Fibroblast of the aortic adventitia (primary cell): Measurements from ENCODE around the gene GPX2. TPM values are rescaled to one million over a fixed set of nuclear protein-coding genes. Genes with fewer than 3 reads are reported as not detected.
A peak's percentile ranks its signal among the peaks of the same experiment; 100 is the strongest.
"Not testable (repeated sequence)": the region's sequence is repeated elsewhere in the genome, so short reads cannot be mapped to it uniquely, and the experiment has no call there.

Experiments
- DNase-seq: peaks from one replicate; pipeline ENCODE4 v3.0.0-alpha.2; 2010; ENCODE audit warnings: low read depth
- H3K4me3 ChIP-seq: 2 replicates; pipeline ENCODE4 v1.5.1; 2011; ENCODE audit warnings: low read depth, mild to moderate bottlenecking, control low read depth, low read length, moderate library complexity
- total RNA-seq: library from RNA; depleted of rRNA; stranded (reverse); fragments of >200 nt; gene quantifications from 2 replicates; pipeline ENCODE4 v1.2.3, GENCODE V29; 2012; ENCODE audit warnings: low replicate concordance
- TF ChIP-seq, protein P1 (sequence below): IDR thresholded peaks from 2 replicates; pipeline ENCODE4 v1.5.1; 2011; ENCODE audit warnings: mild to moderate bottlenecking, low read length, control low read depth, inconsistent platforms; ENCODE audit not compliant: insufficient read depth

The GPX2 gene
- total RNA-seq, 1 donor: not detected

DNA sequence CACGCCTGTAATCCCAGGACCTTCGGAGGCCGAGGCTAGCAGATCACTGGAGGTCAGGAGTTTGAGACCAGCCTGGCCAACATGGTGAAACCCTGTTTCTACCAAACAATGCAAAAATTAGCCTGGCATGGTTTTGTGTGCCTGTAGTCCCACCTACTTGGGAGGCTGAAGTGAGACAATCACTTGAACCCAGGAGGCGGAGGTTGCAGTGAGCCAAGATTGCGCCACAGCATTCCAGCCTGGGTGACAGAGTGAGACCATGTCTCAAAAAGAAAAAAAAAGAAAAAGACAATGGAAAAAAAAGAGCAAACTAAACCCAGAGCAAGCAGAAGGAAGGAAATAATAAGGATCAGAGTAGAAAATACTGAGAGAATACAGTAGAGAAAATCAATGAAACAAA, 22.9 kb downstream of the GPX2 start:
- no peak overlapping the region for H3K4me3 ChIP-seq
- DNase-seq: peak; percentile 4
- TF ChIP-seq, protein P1, sequence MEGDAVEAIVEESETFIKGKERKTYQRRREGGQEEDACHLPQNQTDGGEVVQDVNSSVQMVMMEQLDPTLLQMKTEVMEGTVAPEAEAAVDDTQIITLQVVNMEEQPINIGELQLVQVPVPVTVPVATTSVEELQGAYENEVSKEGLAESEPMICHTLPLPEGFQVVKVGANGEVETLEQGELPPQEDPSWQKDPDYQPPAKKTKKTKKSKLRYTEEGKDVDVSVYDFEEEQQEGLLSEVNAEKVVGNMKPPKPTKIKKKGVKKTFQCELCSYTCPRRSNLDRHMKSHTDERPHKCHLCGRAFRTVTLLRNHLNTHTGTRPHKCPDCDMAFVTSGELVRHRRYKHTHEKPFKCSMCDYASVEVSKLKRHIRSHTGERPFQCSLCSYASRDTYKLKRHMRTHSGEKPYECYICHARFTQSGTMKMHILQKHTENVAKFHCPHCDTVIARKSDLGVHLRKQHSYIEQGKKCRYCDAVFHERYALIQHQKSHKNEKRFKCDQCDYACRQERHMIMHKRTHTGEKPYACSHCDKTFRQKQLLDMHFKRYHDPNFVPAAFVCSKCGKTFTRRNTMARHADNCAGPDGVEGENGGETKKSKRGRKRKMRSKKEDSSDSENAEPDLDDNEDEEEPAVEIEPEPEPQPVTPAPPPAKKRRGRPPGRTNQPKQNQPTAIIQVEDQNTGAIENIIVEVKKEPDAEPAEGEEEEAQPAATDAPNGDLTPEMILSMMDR: no peak

DNA sequence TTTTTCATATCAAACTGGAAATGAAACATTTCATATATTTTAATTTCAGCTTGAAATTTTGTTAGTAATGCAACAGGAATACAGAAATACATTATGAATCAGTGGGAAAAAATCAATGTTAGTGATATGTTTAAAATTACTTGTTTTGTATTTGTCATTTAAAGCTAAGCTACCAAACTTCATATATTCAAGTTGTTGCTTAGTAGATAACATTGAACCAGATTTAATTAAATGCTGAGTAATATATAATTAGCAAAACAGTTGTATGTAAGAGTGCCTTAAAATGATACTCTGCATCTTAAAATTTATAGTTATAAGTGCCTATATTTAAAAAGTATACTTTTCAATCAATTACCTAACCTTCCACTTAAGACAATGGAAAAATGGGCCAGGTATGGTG, 23.3 kb downstream of the GPX2 start:
- no peak for DNase-seq
- TF ChIP-seq, protein P1: no peak
- no peak overlapping the region for H3K4me3 ChIP-seq

DNA sequence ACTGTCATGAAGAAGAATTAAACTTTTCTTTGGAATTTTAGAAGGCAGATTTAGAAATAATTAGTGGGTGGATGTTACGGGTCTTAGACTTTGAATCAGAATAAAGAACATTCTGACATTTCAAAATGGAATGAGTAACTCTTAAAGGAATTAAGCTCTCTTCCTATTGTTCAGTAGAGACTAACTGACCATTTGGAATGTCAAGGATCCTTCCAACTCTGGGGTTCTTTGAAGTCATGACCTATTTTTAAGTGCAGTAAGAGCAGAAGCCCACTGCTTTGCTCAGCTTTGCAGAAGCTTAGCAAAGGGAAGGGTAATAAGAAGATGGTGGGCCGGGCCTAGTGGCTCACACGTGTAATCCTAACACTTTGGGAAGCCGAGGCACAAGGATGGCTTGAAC, 24.3 kb downstream of the GPX2 start:
- H3K4me3 ChIP-seq: no peak overlapping the region
- TF ChIP-seq, protein P1: no peak
- peak; percentile 30 for DNase-seq

DNA sequence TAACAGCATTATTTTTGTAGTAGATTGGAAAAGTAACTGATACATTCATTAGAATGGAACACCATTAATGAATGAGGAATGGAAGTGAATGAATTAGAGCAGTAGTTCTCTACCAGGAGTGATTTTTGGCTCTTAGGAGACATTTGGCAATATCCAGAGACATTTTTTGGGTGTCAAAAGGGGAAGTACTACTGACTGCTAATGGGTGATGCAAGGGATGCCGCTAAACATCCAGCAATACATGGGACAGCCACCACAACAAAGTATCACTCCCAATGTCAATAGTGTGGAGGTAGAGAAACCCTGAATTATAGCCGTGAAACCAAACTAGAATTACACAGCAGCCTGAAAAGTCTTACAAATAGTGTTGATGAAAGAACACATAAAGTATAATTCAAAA, 26.7 kb downstream of the GPX2 start:
- TF ChIP-seq, protein P1: no peak
- no peak overlapping the region for H3K4me3 ChIP-seq
- DNase-seq: no peak

DNA sequence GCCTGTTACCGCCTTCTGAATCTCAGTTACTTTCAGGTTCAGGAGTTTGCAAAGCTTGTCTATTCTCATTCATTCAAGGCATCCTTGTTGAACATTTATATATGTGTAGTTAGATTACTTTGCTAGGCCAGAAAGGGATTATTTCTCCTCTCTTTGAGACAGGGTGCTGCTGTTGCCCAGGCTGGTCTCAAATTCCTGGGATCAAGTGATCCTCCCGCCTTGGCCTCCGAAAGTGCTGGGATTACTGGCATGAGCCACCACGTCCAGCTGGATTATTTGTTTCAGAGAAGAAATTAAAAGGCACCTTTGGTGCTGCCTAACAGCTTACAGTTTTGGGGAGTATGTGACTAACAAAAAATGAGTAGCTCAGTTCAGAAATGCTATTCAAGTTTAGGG, 27.5 kb downstream of the GPX2 start:
- H3K4me3 ChIP-seq: peak overlapping the region; percentile 97
- TF ChIP-seq, protein P1: no peak

DNA sequence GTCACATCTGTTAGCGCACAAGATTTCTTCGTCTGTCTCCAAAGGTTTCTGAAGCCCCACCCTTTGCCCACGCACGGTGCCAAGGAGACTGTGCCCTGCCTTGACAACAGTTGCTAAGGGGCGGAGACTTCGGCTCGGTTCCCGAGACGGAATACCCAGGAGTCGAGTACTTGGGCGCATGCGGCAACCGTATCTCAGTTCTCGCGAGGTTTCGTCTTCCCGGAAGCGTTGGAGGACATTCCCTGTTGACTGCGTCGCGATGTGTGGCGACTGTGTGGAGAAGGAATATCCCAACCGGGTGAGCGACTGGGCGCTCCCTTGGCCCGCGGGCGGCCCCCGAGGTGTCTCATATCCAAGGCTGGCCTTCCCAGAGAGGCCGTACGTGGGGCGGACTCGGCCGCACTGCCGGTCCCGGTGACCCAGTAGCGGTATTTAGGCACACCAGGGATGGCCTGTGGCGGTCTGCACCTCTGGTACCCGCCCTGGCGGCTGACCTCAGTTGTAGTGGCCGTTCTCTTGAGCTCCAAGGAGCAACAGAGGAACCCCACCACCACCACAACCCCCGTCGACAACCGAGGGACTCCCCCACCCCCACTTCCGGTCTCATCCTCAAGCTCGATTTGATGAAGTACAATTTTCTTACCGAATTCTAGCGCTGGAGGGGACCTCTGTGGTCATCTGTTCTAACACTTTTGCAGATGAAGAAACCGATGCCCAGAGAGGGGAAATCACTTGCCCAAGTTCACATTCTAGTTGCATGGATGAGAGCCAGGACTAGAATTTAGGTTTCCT, 28.1 kb downstream of the GPX2 start, which contains the start of gene CHURC1:
CHURC1 (plus strand) TSS at position 219 of the 792 bp plus-strand sequence; CDS start at position 260, 41 bp downstream.
- peak; percentile 99 for DNase-seq
- H3K4me3 ChIP-seq: peak within 1 kb of the TSS; percentile 97
- TF ChIP-seq, protein P1: no peak

More for the DNA sequence above, 27.5 kb downstream of the GPX2 start:
- DNase-seq: no peak

DNA sequence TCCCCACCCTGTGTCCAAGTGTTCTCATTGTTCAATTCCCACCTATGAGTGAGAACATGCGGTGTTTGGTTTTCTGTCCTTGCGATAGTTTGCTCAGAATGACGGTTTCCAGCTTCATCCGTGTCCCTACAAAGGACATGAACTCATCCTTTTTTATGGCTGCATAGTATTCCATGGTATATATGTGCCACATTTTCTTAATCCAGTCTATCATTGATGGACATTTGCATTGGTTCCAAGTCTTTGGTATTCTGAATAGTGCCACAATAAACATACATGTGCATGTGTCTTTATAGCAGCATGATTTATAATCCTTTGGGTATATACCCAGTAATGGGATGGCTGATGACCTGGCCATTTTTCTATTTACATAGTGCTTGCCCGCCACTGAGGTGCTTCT, 29.1 kb downstream of the GPX2 start:
- DNase-seq, H3K4me3 ChIP-seq: not testable (repeated sequence)
